ENCODE measurements around the gene DYSF.

The DYSF gene

GRCh38 chr2:71715241-71715750, 261.9 kb downstream of the DYSF start:
- no peak for DNase-seq

GRCh38 chr2:71715951-71716696, 262.8 kb downstream of the DYSF start:
- no peak for DNase-seq

GRCh38 chr2:71716697-71717624, 263.6 kb downstream of the DYSF start:
- no peak for DNase-seq

- DNase-seq: no peak
These were observed 265.3 kb downstream of the DYSF start for GRCh38 chr2:71718686-71719085.

GRCh38 chr2:71719520-71720282, 266.3 kb downstream of the DYSF start:
- DNase-seq: no peak

- no peak for DNase-seq
These were observed 266.9 kb downstream of the DYSF start for GRCh38 chr2:71720283-71720560.

GRCh38 chr2:71720596-71721361, 267.4 kb downstream of the DYSF start:
- no peak for DNase-seq

- no peak for DNase-seq
These were observed 268.0 kb downstream of the DYSF start for GRCh38 chr2:71721362-71721665.

- DNase-seq: no peak
These were observed 268.3 kb downstream of the DYSF start for GRCh38 chr2:71721669-71722068.

GRCh38 chr2:71722286-71722685, 268.9 kb downstream of the DYSF start:
- DNase-seq: no peak

GRCh38 chr2:71724793-71725192, 271.4 kb downstream of the DYSF start:
- DNase-seq: no peak

- DNase-seq: no peak
These were observed 272.5 kb downstream of the DYSF start for GRCh38 chr2:71725836-71726235.

GRCh38 chr2:71727562-71727961, 274.2 kb downstream of the DYSF start:
- no peak for DNase-seq

- no peak for DNase-seq
These were observed 274.7 kb downstream of the DYSF start for GRCh38 chr2:71728036-71728435.

- no peak for DNase-seq
These were observed 277.5 kb downstream of the DYSF start for GRCh38 chr2:71730785-71731383.

- no peak for DNase-seq
These were observed 281.3 kb downstream of the DYSF start for GRCh38 chr2:71734620-71735019.

GRCh38 chr2:71735676-71736075, 282.3 kb downstream of the DYSF start:
- DNase-seq: no peak
